Measurements from ENCODE around the gene C5orf15. TPM values are rescaled to one million over a fixed set of nuclear protein-coding genes. Genes with fewer than 3 reads are reported as not detected.

Gene C5orf15
- total and polyA plus RNA-seq, 9 of the 15 experiments (the other 6 are each of a cell fraction or from before 2014, with no cell fraction given) = 23.3 to 50.7 (median 35.5) TPM

DNA sequence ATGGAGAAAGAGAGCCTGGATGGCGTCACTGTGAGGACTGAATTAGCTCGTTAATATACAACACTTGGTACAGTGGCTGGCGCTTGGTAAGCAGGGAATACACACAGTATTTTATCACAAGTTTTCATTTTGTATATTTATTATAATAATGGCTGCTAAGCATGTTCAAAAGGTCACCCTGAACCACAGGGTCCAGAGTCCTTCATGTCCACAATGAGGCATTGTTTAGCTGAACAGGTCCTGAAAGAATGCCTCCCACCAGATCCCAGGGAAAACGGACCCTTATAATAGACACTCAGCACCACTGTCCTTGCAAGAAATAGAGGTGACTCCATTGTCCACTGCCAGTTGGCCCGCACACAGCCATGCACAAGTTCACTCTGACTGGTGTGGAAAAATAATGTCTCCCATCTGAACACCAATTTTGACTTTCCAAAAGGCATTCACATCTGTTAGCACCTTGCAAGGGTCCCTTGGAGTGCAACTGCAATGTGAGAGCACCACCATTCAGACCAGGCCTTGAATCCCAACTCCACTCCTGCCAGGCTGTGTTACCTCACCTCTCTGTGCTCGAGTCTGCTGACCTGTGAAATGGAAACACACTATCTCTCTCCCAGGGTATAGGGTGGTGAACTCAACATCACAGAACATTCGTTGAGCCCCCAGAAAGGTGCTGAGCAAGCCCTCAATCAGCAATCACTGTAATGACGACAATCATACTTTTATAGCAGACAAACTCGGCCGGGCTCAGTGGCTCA is 32.5 kb upstream of the C5orf15 start:
- Histone ChIP-seq H3K27ac (ENCODE audit: extremely low read depth, low read depth, low read length) (no peak overlapping the region), H4K20me1 (replicated peaks; ENCODE audit: control insufficient read depth, insufficient read depth, low read length) (peaks cover 48% of the 10 kb centered on the region), H3K79me2 (ENCODE audit: control insufficient read depth, insufficient read depth, low read length) (peaks cover 99% of the 10 kb centered on the region), H3K9ac (ENCODE audit: insufficient read depth in 1 of 2, low read depth in 2 of 2, low read length in 2 of 2) (peak overlapping the region in 1 of 2 experiments; percentile 85; a peak in 1 of 4 replicates), H3K4me2 (ENCODE audit: insufficient read depth, low read length) (no peak overlapping the region), H2AFZ (ENCODE audit: low read depth, low read length) (no peak overlapping the region), H3K4me1 (replicated peaks in 1 of 2; ENCODE audit: control insufficient read depth in 2 of 2, insufficient read depth in 2 of 2, low read length in 2 of 2) (peaks cover 35 to 50% of the 10 kb centered on the region in 2 experiments), H3K27me3 (ENCODE audit: control insufficient read depth in 2 of 2, insufficient read depth in 2 of 2, low read length in 2 of 2) (no peaks in the 10 kb centered on the region), H3K9me3 (replicated peaks; ENCODE audit: control insufficient read depth, insufficient read depth, low read depth, low read length) (no peaks in the 10 kb centered on the region), H3K4me3 (no peak overlapping the region), H3K36me3 (ENCODE audit: control insufficient read depth, insufficient read depth, low read length) (peaks cover 47% of the 10 kb centered on the region), H3K9me1 (ENCODE audit: control insufficient read depth, insufficient read depth, low read length) (peaks cover 14% of the 10 kb centered on the region)
- ATAC-seq = no peak
- intact Hi-C loops (cut with micrococcal nuclease) (no loop called here), in situ Hi-C loops (cut with MboI) (no loop called here)
- ChIA-PET POLR2A (interaction anchor here (0.8 to 1.0 kb wide), 3 partner anchors 17 to 47 kb away, joined by 3 read pairs; no protein-coding TSS in a partner anchor), CTCF (ENCODE audit: low intra/inter-chr PET ratio) (no interaction called here)
- no peak for FAIRE-seq
- TF ChIP-seq, protein P1, sequence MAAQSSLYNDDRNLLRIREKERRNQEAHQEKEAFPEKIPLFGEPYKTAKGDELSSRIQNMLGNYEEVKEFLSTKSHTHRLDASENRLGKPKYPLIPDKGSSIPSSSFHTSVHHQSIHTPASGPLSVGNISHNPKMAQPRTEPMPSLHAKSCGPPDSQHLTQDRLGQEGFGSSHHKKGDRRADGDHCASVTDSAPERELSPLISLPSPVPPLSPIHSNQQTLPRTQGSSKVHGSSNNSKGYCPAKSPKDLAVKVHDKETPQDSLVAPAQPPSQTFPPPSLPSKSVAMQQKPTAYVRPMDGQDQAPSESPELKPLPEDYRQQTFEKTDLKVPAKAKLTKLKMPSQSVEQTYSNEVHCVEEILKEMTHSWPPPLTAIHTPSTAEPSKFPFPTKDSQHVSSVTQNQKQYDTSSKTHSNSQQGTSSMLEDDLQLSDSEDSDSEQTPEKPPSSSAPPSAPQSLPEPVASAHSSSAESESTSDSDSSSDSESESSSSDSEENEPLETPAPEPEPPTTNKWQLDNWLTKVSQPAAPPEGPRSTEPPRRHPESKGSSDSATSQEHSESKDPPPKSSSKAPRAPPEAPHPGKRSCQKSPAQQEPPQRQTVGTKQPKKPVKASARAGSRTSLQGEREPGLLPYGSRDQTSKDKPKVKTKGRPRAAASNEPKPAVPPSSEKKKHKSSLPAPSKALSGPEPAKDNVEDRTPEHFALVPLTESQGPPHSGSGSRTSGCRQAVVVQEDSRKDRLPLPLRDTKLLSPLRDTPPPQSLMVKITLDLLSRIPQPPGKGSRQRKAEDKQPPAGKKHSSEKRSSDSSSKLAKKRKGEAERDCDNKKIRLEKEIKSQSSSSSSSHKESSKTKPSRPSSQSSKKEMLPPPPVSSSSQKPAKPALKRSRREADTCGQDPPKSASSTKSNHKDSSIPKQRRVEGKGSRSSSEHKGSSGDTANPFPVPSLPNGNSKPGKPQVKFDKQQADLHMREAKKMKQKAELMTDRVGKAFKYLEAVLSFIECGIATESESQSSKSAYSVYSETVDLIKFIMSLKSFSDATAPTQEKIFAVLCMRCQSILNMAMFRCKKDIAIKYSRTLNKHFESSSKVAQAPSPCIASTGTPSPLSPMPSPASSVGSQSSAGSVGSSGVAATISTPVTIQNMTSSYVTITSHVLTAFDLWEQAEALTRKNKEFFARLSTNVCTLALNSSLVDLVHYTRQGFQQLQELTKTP (IDR thresholded peaks at IDR 0.05; ENCODE audit: low read depth in 1 of 2, partially characterized antibody in 2 of 2) = no peak
- TF ChIP-seq MBD2 (IDR thresholded peaks at IDR 0.05; ENCODE audit: borderline replicate concordance, low read depth) = no peak
- TF ChIP-seq ZBTB5 (IDR thresholded peaks at IDR 0.05) = no peak
- no peak for TF ChIP-seq LCOR (CRISPR knock-in tag; IDR thresholded peaks at IDR 0.05)
- no peak for TF ChIP-seq CBX5 (IDR thresholded peaks at IDR 0.05; ENCODE audit: borderline replicate concordance, low read depth)
- no peak for TF ChIP-seq BRF1 (IDR thresholded peaks at IDR 0.05; ENCODE audit: borderline replicate concordance, extremely low read depth, insufficient read length)
- no peak for TF ChIP-seq RBM22 (IDR thresholded peaks at IDR 0.05; ENCODE audit: low read depth, low read length, poor library complexity, severe bottlenecking)
- no peak for TF ChIP-seq RBM34 (IDR thresholded peaks at IDR 0.05; ENCODE audit: borderline replicate concordance, insufficient read depth, low read length)
- TF ChIP-seq ZBTB17 (CRISPR knock-in tag; IDR thresholded peaks at IDR 0.05) = no peak
- no peak for TF ChIP-seq ARHGAP35 (IDR thresholded peaks at IDR 0.05; ENCODE audit: partially characterized antibody)
- no peak for TF ChIP-seq HNRNPL (IDR thresholded peaks at IDR 0.05; ENCODE audit: low read depth, low read length)
- TF ChIP-seq PCBP2 (IDR thresholded peaks at IDR 0.05; ENCODE audit: low read depth, low read length, poor library complexity, severe bottlenecking) = no peak
- TF ChIP-seq HNRNPLL (IDR thresholded peaks at IDR 0.05; ENCODE audit: low read depth, low read length, poor library complexity, severe bottlenecking) = no peak
- no peak for TF ChIP-seq ZNF121 (CRISPR knock-in tag; conservative IDR thresholded peaks at IDR 0.05)
- no peak for TF ChIP-seq CAMTA2 (CRISPR knock-in tag; conservative IDR thresholded peaks at IDR 0.05)
- WGBS (ENCODE audit: insufficient coverage, low coverage, missing lambda C conversion rate) = 89% methylated on average over 10 of the region's 10 CpGs
- DNase-seq (ENCODE audit: extremely low read depth in 1 of 4, low spot score in 3 of 4) = no peak
- BruUV-seq (replicated peaks) = no TSS peak

Measured in K562 (cell line).